NCI-H69 (cell line): ENCODE results near the gene MSH3.

ENCODE experiments used
- DNase-seq: peaks from one replicate; lab custom pipeline; 2025; lab: John Stamatoyannopoulos, UW

The MSH3 gene

GRCh38 chr5:80904533-80905187 lies 250.2 kb downstream of the MSH3 start:
- DNase-seq: no peak

- no peak for DNase-seq
Observed at GRCh38 chr5:80905405-80905804, 251.0 kb downstream of the MSH3 start.

- DNase-seq: no peak
Observed at GRCh38 chr5:80912479-80912878, 258.0 kb downstream of the MSH3 start.

- DNase-seq: no peak
Observed at GRCh38 chr5:80915716-80916115, 261.3 kb downstream of the MSH3 start.

- no peak for DNase-seq
Observed at GRCh38 chr5:80916676-80917075, 262.2 kb downstream of the MSH3 start.

GRCh38 chr5:80917631-80918030 lies 263.2 kb downstream of the MSH3 start:
- DNase-seq: no peak

- no peak for DNase-seq
Observed at GRCh38 chr5:80919678-80920196, 265.3 kb downstream of the MSH3 start.

GRCh38 chr5:80920333-80920732 lies 265.9 kb downstream of the MSH3 start:
- no peak for DNase-seq

DNA sequence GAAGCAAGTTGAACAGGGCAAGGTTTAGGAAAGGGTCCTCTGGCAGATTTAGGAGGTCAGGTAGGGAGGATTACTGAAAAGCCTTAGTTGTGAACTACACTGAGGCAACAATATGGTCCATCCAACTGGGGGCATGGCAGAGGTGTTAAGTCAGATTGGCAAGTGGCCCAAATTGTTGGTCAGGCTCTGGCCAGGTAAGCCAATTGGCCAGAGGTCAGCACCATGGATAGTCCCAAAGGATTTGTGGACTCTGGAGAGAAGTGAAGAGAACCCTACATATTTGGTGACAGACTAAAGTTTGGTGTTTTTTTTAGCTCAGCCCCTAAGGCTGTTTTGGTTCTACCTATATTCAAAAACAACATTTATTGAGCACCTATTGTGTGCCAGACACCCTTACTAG lies 266.6 kb downstream of the MSH3 start:
- DNase-seq: no peak

GRCh38 chr5:80925931-80926330 lies 271.5 kb downstream of the MSH3 start:
- no peak for DNase-seq
